ENCODE results near the gene ANKIB1. TPM values are rescaled to one million over a fixed set of nuclear protein-coding genes. Genes with fewer than 3 reads are reported as not detected.
A peak's percentile ranks its signal among the peaks of the same experiment; 100 is the strongest.
"Not testable (repeated sequence)": the region's sequence is repeated elsewhere in the genome, so short reads cannot be mapped to it uniquely, and the experiment has no call there.

ANKIB1 gene
- polyA plus RNA-seq, 12 donors = 20.0 to 55.0 (median 26.3) TPM; not detected in 1

- DNase-seq = not testable (repeated sequence)
Observed at GRCh38 chr7:92442720-92443119, 196.9 kb downstream of the ANKIB1 start.

DNA sequence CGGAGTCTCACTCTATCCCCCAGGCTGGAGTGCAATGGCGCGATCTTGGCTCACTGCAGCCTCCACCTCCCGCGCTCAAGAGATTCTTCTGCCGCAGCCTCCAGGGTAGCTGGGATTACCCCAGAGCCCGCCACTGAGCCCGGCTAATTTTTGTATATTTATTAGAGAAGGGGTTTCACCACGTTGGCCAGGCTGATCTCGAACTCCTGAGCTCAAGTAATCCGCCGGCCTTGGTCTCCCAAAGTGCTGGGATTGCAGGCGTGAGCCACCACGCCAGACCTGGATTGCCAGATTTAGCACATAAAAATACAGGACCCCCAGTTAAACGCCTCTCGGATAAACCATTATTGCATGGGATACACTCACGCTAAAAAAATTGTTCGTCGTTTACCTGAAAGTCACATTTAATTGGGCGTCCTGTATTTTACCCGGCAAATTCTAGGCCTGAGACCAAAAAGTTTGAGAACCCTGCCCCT is 201.1 kb downstream of the ANKIB1 start:
- DNase-seq = no peak

- DNase-seq = peak; percentile 93
Observed at GRCh38 chr7:92447345-92448204, 201.8 kb downstream of the ANKIB1 start, which contains the start of gene GATAD1. Gene GATAD1, plus strand, starts transcription at chr7:92447482. Its CDS starts 248 bp downstream, at chr7:92447730.

GRCh38 chr7:92448205-92448747 is 202.5 kb downstream of the ANKIB1 start:
- DNase-seq = peak; percentile 45

Other genes with a start within 250 kb of the ANKIB1 start
- gene CYP51A1, start 111.5 kb upstream of the ANKIB1 start, polyA plus RNA-seq (ENCODE audit: insufficient read length in 12 of 12) = 10 to 100 TPM in 11 of 12 donors, not detected in 1; 27.0 to 53.0 (median 37.3) TPM
- gene LRRD1, start 66.8 kb upstream of the ANKIB1 start, polyA plus RNA-seq (ENCODE audit: insufficient read length in 12 of 12) = 1 to 10 TPM in 1 of 12 donors, under 1 TPM in 9, not detected in 2; 0.13 to 1.1 (median 0.59) TPM
- gene KRIT1, start 60 bp upstream of the ANKIB1 start, polyA plus RNA-seq (ENCODE audit: insufficient read length in 12 of 12) = 10 to 100 TPM in 11 of 12 donors, not detected in 1; 24.2 to 73.0 (median 29.6) TPM
- 10 to 100 TPM in 11 of 12 donors, not detected in 1; 19.3 to 43.3 (median 29.5) TPM for gene GATAD1, start 201.5 kb downstream of the ANKIB1 start, polyA plus RNA-seq (ENCODE audit: insufficient read length in 12 of 12)
- gene ERVW-1, start 232.0 kb downstream of the ANKIB1 start, polyA plus RNA-seq (ENCODE audit: insufficient read length in 12 of 12) = 1 to 10 TPM in 7 of 12 donors, under 1 TPM in 3, not detected in 2; 0.39 to 2.4 (median 1.4) TPM